SKM-1 treated with dmso at 0.1 percent for 144 hours (cell line): Measurements from ENCODE around the gene CARD11.

Experiments used
- DNase-seq: peaks from one replicate; lab custom pipeline; 2025; ENCODE audit not compliant: unreplicated experiment; lab: John Stamatoyannopoulos, UW

CARD11 gene

DNA sequence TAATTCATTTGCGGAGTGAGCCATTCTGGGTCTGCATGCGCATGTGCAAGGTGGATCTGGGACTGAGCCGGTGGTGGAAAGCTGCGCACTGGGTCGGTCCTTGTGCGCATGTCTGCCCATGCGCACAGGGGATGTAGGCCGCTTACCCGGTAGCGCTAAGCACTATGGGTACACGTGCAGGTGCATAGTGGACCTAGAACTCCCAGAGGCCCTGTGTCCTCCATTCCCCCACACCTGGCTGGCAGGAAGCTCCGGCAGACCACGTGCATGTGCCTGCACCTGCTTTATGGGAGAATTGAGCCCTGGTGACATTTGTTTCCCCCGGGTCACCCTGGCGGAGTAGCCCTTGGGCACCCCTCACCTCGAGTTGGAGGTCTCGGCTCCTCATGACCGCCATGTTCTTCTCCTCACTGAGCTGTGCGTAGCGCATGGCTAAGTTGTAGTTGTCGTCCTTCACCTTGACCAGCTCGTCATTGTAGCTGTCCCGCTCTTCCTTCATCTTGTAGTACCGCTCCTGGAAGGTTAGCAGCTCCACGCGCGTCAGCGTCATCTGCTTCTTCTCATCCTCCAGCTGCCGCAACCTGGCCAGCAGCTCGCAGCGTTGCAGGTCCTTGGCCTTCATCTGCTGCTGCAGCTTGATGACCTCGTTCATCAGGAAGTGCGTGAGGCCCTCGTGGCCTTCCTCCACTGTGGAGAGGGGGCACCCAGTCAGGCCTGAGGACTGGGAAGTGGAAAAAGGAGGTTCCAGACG is 99.6 kb downstream of the CARD11 start:
- DNase-seq = no peak

DNA sequence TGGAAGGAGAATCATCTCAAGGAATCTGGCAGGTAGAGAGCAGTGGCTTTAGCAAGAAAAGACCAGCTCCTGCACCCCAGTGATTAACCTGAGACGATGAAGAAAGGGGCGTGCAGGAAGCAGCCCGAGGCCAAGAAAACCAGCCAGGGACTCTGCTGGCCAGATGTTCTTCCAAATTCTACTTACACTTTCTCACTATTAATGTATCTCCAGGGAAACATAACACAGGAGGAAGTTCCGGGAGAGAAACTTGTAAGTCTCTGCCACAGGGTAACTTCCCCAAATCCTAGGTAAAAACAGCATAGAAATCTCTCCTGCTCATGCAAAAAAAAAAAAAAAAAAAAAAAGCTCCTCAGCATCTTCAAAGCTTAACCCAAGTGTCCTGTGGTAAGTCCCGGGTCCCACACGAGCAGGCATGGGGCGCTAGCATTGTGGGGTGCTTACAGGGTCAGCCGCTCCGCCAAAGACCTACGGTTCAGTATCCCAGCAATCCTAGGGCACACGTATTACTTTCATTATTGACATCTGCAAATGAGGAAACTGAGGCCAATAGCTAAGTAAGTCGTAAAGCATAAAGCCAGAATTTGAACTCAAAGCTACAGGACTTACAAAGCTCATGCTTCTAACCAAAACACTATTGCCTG is 102.3 kb downstream of the CARD11 start:
- DNase-seq = peak; percentile 72

DNA sequence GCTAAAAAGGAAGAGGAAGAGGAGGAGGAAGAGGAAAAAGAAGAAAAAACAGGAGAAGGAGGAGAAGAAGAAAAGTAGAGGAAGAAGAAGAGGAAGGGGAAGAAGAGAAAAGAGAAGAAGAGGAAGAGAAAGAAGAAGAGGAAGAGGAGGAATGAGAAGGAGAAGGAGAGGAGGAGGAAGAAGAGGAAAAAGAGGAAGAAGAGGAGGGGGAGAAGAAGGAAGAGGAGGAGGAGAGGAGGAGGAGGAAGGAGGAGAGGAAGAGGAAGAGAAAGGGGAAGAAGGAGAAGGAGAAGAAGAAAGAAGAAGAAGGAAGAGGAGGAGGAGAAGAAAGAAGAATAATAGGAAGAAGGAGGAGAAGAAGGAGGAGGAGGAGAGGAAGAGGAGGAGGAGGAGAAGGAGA is 103.2 kb downstream of the CARD11 start:
- no peak for DNase-seq

DNA sequence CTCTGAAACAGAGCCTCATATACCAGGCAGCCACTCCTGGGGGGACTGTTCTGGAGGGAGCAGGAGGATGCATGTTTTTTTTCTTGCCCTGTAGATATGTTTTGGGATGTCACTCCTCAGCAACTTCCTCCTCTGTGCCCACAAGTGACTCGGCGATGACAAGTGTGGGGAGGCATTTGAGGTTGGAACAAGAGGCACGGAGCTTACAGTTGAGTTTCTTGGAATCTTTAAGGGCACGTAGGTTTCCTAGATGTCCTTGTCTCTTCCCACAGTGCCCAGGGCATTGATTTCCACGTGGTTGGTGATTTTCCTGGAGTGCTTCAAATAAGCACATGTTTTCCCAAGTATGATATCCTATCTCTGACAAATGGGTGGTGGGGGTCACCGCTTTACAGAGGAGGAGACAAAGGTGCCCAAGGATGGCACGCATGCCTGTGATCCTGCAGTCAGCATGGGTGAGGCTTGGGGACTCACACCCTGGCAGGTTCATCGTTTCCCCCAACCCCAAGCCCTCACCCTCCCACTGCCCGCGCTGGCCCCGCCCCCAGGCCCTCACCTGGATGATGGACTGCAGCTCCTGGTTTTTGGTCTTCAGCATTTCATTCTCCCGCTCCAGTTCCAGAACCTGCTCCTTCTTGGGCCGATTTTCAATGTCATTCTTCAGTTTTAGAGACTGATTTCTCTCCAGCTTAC is 104.3 kb downstream of the CARD11 start:
- DNase-seq = no peak

DNA sequence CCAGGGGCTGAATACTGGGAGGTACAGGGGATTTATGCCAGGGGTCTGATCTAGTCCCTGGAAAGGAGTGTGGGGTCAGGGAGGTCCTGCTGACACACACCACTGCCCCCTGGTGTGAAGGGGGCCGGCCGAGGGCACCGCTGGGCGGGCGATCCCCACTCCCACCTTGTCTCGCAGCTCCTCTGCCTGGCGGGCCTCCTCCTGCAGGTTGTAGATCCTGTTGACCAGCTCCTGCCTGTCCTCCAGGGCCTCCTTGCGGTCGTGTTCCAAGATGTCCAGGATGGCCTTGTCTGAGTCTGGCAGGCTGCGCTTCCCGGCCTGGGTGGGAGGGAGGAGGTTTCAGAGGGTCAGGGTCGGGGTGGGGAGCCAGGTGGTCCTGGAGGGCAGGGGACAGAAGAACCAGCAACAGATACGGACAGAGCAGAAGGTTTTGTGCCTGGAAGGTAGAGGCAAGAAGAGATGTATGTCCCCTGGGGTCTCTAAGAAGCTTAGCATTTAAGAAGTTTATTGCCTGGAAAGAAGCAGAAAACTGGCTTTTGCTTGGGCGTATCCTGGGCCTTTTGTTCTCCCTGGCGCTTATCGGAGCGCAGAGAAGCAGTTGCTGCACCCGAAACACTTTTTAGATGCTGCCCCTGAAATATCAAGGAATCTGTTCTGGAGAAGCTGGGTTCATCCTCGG is 105.0 kb downstream of the CARD11 start:
- DNase-seq = no peak

DNA sequence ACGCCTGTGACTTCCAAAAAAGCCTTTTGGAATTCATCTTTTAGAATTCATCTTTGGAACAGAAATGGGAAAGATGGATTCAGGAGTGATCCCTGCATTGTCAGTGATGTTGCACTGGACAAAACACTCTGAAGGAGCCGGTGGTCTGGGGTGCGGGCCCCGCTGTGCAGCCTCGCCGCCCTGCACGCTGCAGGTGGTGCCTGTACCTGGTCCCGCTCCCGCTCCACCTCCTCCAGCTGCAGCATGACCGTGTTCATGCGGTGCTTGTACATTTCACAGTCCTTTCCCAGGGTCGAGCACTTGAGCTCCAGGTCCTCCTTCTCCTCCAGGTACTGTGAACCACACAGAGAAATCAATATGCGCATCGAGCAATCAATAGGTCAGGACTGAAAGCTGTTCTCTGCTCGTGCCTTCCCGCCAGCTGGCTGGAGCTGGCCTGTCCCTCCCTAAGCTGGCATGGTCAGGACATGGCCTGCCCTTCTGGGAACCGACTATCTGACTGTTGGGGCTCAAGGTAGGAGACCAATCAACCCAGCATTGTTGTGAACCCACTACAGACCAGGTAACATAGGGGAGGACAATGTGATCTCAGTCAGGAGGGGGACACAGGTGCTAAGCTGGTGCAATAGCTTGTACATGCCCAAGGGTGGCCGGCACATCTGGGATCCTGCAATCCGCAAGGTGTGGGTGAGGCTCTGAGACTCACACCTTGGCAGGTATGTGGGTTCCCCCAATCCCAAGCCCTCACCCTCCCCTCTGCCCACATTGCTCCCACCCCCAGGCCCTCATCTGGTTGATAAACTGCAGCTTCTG is 105.8 kb downstream of the CARD11 start:
- no peak for DNase-seq

DNA sequence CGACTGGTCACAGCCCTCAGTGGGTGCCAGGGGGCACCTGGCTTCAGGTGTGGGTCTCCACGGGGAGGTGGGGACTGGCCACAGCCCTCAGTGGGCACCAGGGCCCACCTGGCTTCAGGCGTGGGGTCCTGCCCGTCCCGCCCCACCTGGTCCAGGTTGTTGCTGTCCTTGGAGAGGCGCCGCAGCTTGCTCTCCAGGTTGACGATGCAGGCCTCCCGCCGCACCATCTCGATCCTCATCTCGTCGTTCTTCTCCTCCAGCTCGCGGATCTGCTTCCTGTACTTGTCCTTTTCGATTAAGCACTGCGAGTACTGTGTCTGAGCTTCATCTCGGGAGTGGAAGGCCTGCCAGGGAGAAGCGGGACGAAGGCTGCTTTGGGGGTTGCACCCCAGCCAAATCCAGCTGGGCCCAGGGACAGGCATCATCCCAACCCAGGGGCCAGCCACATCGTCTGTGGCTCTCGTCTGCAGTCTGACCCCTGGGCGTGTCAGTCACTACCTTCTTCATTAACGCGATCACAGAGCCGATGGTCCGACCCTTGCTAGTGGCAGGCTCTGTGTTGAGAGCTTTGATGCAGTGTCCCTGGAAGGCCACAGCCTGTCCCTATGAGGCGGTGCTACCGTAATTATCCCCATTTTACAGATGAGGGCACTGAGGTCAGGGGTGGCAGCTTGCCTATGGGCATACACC is 106.6 kb downstream of the CARD11 start:
- no peak for DNase-seq

DNA sequence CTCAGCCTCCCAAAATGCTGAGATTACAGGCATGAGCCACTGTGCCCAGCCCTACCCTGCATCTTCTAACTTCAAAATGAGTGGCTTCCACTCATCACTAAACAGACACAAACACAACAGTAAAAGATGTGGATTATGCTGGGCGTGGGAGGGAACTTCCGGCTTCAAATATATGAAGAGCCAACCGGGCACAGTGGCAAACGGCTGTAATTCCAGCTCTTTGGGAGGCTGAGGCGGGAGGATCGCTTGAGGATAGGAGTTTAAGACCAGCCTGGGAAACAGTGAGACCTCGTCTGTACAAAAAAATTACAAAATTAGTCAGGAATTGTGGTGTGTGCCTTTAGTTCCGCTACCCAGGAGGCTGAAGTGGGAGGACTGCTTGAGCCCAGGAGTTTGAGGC is 107.4 kb downstream of the CARD11 start:
- DNase-seq = no peak

DNA sequence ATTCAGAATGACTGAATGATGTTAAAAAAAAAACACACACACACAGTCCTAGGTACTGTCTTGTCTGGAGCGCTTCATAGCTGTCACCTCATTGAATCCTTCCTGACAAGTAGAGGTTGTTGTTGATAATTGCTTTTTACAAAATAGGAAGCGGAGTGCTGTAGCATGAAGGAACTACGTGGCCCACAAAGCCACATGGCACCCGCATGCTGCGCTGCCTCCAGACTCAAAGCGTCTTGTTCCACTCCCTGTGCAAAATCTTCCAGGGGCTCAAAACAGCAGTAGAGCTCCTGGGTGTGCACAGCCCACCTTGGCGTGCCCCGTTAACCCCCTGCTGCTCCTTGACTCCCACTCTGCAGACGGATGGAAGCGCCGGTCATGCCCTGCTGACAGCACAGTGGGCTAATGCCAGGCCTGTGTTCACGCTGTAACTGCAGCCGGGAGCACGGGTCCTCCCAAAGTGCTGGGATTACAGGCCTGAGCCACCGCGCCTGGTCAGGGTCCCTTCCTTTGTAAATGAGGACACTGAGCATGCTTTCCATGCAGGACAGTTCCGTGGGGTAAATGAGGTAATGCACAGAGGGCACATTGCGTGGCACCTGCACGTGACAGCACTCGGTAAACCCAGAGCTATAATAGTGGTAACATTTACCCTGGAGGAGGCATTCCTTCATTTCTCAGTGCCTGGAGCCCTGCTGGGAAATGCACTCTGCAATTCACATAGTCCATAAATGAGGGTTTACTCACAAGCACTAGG is 108.5 kb downstream of the CARD11 start:
- no peak for DNase-seq

DNA sequence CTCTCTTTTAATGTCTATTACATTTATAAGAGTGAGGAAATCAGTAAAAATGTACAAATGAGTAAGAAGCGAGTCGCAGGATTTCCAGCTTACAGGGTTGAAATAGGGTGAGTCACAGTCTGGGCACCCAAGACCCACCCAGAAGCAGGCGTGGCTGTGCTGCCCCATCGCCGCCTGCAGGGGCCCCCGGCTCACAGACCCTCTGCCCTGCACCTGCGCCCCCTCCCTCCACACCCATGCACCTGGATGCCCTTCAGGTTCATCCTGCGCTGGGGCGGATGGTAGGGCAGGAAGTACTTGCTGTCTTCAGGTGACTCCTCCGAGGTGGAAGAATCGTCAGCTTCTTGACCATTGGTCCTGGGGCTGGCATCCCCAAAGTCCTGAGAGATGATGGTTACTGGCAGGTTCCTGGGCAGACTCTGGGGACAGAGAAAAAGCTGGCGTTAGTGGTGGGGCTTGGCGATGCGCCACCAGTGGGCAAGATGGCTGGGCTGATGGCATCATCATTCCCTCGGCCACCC is 109.4 kb downstream of the CARD11 start:
- DNase-seq = no peak

DNA sequence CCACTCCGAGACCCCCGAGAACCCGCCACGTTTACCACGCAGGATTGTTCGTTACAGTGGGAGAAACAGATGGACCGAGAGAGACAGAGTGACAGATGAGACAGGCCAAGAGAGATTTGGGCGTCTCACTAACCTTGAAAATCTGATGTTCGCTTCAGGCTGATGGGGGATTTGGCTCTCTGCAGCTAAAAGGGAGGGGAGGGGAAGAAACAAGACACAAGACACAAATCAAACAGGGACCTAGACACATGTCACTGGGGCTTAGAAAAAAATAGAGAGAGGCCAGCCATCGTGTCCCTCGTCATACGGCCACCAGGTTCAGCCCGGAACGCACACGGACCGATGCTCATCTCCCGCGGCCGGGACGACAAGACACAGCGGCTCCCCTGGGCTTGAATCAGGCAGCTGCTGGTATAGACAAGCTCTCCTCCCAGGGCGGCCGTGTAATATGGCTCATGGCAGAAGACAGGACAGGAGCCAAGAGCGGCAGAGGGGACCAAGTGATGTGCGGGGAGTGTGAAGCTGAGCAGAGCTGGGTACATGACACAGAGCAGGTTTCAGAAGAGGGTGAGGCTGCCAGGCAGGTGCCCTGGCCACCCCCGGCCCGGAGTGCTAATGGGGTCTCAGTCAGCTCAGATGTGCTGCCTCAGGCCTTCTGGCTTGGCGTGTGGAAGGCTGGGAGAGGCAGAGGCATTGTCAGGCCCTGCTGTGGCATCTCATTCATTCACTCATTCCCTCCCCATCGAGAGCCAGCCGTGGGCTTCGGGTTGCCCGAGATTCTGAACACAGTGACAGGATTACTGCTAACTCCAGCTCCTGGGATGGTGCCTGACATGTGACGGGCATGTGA is 111.0 kb downstream of the CARD11 start:
- no peak for DNase-seq

DNA sequence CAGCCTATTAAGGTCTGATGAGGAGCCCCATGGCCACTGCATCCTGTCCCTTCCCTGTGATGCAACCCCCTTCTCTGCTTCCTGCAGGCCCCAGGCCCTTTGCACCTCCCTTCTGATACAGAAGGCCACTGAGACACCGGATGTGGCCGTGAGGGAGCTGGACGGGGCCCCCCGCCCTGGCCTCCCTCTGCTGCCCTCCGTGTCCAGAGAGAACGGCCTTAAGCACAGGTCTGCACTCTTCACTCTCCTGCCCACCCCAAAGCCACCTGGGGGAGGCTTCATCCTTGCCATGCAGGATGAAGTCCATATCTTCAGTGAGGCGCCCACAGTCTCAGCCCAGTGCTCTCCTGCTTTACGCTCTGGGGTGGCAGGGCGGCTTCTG is 112.6 kb downstream of the CARD11 start:
- no peak for DNase-seq

DNA sequence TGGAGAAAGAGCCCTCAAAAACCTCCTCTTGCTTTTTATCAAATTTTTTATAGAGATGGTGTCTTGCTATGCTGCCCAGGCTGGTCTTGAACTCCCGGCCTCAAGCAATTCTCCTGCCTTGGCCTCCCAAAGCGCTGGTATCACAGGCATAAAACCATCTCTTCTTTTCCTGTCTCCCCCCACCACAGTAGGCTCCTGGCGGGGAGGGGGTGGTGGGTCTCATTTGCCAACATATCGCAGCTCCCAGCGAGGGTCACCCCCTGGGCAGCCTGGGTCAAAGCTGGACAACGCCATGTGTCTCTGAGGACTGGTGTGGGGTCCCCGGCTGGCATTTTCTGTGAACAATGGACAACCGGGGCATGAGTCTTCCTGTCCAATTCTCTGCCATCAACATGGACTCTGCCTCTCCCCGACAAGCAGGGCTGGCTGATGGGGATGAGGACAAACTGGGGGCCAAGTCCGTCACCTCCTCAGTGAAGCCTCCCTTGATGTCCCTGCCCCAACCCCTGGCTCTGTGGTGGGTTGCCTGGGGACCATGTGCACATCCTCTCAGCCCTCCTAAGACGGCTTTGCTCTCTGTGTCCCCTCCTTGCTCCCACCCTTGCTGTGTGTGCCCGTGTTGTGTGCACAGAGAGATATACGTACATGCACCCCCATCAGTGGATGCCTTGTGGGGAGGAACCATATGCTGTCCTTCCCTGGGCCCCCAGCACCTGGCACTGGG is 113.2 kb downstream of the CARD11 start:
- DNase-seq = no peak

DNA sequence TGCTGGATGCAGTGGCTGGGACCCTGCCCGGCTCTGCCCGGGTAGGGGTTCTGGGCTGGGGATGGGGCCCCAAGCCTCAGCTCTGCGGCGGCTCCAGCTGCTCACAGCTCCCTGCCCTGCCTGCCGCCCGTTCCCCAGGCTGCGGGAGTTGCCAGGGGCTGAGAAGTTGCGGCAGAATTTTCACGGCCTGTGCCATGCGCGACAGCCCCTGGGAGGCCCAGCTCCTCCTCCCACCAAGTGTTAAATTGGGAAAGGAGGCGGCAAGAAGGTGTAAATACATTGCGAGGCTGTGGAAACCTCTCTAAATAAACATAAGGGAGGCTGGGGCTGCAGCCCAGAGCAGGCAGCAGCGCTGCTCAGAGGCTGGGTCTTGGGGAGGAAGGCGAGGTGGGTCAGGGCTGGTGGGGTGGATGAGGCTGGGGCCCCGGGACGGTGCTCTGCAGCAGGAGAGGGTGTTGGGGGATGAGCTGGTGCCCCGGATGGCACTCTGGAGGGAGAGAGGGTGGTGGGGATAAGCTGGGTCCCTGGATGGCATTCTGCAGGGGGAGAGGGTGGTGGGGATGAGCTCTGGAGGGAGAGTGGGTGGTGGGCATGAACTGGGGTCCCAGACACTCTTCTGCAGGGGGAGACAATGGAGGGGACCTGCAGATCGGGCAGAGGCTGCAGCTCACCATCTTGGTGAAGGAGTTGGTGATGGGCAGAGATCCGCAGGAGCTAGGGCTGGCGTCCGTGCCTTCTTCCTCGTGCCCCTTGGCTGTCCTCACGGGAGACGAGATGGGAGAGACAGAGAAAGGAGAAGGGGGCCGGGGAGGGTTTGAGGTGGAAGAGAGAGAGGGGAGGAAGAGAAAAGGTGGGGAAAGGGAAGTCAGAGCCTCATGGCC is 114.1 kb downstream of the CARD11 start:
- no peak for DNase-seq

DNA sequence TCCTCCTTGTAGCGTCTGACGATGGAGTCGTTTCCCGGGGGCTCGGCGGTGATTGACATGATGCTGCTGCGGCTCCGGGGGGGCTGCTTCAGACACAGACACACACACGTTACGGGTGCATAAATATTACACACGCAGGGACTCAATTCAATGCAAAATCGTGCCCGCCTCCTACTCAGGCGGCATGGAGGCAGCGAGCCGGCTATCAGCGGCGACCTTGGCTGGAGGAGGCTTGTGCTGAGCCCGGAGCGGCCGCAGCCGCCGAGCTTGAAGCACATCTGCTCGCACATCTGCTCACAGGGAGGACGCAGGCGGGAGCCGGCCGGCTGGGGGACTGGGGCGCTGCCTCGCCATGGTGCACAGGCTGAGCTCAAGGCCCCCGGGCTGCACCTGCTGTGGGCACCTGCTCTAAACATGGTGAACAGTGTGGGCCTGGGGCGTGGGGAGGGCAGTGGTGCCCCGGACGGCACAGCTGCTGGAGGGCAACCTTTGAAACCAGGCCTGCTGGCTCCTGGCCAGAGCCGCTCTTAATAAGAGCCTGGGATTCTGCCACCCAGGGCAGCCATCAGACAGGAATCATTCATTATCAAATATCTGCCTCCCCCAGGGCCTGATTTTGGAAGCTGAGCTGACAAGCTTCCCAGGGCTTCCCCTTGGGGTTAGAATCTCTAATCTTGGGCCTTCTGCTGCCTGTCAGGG is 114.9 kb downstream of the CARD11 start:
- DNase-seq = no peak

DNA sequence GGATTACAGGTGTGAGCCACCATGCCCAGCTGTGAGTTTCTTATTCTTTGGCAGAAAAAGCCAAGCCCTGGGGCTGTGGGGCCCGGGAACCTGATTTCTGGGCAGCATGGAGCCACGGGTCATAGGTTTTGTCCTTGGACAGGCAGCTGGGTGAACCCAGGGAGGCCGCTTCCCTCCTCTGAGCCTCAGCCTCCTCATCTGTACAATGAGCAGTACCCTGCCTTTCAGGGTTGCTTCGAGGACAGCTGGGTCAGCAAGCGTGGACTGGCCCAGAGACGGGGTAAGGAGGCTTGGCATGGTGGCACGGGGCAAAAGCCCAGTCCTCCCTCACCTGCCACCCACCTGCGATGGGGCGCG is 115.4 kb downstream of the CARD11 start:
- DNase-seq = no peak
